GM21737 (cell line): Measurements from ENCODE around the gene FEM1C.

ENCODE experiments used
- ATAC-seq: cut with Tn5 transposase; IDR thresholded peaks from one replicate; pipeline ENCODE4 v1.9.1; 2021; ENCODE audit warnings: mild to moderate bottlenecking, moderate library complexity; ENCODE audit not compliant: unreplicated experiment

Gene FEM1C

DNA sequence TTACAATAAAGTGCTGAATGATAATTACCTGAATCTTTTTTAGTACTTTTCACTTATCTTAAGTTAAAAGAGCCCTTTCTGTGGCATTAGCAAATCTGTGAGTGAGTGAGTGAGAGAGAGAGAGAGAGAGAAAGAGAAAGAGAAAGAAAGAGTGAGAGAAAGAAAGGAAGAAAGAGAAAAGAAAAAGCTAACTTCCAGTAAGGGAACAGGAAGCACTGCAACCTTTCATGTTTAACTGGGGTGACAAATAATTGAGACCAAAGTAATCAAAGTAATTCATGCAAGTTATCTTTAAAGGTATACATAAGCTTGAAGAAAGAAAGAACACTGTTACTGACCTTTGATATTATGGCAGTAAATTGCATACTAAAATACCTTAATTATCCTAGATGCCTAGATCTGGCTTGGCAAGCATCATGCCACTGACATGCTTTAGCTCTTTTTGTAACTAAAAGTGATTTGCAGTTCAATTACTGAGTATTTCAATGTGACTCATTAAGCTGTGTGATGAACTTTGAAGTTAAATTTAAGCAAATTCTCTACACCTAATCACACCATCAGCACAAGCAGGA lies 21.7 kb downstream of the FEM1C start:
- no peak for ATAC-seq

DNA sequence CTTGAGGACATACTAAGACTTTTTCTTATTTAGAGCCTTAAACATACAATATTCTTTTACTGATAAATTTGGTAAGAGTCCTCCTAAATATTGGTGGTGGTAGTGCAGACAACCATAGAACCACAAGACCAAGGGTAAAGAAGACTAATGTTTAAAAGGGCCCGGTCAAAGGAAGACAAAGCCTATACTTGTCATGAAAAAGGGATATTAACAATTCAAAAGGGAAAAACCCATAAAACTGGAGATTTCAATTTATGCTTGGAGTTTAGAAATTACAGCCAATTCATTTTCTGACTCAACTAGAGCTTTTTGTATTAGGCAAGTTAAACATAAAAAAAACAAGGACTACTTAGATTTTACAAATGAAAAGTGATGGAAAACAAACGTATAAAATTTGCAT lies 24.4 kb downstream of the FEM1C start:
- ATAC-seq: no peak

DNA sequence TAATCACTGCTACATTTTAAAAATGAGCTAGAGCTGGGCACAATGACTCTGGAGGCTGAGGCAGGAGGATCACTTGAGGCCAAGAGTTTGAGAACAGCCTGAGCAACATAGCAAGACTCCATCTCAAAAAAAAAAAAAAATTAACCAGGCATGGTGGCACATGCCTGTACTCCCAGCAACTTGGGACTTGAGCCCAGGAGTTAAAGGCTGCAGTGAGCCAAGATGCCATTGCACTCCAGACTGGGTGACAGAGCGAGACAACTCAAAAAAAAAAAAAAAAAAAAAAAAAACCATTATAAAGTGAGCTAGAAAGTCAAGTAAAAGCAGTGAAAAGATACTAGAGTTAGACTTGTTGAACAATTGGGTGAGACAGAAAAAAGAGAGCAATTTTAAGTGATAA lies 28.2 kb downstream of the FEM1C start:
- no peak for ATAC-seq

DNA sequence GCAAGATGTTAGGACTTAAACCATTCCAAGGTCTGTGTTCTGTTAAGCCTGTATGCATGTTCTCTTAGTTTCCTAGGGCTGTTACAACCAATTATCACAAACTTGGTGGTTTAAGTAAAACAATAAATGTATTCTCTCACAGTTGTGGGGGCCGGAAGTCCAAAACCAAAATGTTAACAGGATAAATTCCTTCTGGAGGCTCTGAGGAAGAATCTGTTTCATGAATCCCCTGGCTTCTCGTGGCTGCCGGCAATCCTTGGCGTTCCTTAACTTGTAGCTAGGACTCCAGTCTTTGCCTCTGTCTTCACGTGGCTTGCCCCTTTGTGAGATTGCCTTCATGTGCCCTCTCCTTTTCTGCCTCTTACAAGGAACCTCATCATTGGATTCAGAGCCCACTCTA lies 30.4 kb downstream of the FEM1C start:
- no peak for ATAC-seq

DNA sequence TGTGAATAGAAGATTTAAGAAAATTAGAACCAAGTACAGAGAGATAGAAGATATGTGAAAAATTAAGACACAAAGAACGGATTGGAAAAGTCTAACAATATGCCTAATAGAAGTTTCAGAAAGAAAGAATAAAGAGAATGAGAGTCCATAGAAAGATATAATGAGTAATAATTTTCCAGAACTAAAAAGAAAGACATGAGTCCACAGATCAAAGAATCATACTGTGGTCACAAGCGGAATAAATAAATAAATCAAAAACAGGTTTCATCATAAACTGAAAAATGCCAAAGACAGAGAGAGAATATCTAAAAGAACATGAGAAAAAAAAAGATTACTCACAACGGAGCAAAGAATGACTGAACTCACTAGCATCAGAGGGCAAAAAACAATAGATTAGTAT lies 32.9 kb downstream of the FEM1C start:
- ATAC-seq: no peak

DNA sequence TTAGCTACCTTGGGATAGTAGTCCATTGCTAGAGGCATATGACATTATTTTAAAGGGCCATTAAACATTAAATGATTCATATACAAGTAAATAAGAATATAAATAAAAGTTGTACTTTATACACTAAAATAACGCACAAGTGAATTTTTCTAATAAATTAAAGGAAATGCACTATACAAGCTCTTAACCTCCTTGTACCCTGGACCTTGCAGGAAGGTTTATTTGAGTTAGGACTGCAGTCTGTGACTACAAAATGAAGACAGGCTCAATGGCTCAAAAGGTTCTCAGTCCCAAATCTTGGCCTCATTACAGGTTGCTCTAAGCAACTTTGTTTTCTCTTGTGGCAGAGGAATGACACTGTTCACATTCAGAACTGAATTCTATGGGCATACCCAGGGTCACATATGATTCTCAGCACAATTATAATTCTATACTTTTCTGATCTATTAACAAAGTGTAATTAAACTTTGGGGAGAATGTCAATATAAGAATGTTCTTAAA lies 34.4 kb downstream of the FEM1C start:
- ATAC-seq: no peak

DNA sequence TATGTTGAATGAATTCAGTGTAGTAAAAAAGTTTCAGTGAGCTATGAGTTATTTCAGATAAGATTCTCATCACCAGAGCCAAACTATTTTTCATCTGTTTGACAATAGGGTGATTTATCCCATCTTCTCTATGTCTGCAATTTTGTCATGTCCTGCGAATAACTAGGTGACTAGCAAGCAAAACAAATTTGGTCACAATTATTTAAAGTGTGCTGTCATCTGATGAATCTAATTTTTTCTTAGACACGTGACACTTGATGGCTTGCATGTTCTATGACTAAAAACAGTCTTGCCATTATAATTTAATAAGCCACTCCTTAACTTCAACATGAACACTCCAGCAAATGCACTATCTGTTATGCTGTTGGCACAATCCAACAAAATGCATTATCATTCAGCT lies 35.0 kb downstream of the FEM1C start:
- ATAC-seq: no peak

DNA sequence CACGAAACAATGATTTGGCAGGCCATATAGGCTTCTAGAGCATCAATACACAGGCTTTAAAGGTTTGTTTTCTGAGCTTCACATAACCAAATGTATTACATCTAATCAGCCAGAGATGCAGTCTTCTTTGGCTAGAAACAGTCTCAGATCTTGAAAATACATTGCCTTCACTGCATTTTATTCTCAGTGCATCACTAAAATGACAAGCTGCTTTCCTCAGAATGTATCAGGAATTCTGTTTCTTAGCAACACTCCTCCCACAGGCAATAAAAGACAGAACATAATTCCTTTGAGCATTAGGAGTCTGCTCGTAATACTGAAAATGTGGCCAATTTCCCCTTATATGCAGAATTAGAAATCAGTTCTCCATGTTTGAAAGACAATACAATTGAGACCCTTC lies 36.9 kb downstream of the FEM1C start:
- no peak for ATAC-seq

DNA sequence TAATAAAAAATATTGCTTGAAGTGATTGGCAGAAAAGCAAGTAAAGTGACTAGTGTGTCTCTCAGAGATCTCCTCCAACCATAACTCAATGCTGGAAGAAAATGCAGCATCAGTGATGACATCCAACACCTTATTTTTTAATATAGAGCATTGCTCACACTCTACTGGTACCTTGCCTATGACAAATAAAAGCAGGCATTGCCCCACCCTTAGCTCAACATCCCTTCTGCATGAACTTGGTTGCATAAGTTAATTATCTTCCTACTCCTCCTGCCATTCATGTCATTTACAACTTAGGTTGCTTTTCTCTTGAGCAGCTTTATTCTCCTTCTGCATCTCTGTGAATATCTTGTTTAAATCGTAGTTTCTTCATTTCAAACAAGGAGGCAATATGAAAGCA lies 41.2 kb downstream of the FEM1C start:
- ATAC-seq: no peak

DNA sequence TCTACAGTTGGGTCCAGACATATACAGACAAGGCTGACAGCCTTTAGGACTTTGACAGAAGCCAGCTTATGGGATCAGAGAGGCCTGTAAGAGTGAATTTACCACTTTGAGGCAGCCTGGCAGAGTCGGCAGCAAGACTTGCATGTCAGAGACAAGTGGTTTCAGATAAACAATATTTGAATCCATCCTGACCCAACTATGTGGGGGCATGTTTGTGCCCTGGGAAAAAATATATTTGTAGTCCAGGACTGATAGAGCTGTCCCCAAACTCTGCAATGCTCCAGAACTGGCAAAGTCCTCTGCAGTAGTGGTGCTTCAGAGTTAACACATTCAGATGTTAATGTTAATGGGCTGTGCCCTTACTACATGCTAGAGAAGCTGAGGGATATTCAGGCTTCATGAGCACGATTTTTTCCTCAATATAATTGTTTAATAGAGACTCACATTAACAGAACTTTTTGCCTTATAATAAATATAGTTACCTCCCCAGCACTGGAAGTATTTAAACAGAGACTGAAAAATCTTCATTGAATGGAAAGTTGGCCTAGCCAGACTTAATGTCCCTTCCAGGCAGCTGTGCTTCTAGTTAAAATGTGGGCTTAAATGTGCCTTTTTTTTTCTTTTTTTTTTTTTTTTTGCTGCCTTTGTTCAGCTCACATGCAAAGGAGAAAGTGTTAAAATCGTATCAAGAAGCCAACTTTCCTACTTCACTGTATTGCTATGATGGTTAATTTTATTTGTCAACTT lies 42.9 kb downstream of the FEM1C start:
- no peak for ATAC-seq

DNA sequence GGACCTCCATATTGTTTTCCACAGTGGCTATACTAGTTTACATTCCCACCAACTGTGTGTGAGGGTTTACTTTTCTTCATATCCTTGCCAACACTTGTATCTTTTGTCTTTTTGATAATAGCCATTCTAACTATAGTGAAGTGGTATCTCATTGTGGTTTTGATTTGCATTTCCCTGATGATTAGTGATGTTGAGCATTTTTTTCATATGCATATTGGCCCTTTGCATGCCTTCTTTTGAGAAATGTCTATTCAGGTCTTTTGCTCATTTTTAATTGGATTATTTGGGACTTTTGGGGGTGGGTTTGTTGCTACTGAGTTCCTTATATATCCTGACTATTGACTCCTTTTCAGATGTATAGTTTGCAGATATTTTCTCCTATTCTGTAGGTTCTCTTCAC lies 44.4 kb downstream of the FEM1C start:
- no peak for ATAC-seq

DNA sequence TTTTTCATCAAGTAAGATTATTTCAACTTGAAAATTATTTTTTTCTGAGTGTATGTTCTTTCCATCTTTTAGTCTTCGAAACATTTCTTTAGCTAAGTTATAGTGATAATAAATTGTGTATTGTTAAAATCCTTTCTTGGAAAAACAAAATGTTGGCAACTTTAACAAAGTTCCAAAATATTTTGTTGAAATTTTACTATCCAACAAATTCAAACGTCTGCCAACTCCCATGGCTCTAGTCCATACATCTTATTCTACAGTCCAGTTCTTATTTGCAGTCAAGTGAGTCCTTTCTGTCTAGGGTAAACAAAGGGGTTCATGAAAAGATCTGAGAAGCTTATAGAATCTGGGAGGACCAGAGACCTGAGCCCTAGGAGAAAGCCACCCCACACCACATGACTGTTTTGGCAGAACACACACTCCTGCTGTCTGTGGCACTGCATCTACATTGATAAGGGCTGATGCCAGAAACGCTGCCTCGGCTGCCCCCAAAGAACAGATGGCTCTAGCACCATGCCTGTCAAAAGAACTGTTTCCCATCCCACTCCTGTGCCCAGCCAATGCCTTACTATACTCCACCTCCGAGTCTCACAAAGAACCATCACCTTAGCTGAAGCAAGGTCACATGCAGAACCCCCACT lies 47.5 kb downstream of the FEM1C start:
- ATAC-seq: no peak

DNA sequence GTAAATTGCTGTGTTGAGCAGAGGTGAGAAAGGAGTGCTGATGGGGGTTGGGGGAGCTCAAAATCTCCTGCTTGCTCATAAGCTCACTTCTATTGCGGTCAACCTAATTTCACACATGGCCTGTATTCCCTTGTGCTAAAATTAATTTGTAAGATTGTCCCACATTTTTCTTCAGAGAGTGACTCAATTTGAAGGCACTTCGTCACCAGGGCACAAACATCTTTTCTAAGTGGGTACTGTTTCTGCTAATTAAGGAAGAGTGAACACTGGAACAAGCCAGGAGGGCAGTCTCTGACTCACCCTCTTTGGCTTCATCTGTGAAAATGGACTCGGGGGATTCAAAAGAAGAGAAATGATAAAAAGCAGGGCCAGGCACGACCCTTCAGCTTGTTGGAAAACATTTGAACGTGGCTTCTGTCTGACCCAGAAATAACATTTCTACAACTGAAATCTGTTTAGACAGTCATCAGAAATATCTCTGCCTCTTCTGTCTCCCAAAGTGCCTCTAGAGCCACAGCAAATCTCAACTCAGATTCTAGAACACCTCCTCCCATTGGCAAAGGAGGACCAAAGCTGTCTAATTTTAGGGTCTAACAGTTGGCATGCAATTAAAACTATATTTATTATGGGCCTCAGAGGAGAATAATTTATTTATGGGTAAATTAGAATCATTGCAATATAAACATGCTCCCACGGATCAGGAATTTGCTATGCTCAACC lies 49.8 kb downstream of the FEM1C start:
- no peak for ATAC-seq

DNA sequence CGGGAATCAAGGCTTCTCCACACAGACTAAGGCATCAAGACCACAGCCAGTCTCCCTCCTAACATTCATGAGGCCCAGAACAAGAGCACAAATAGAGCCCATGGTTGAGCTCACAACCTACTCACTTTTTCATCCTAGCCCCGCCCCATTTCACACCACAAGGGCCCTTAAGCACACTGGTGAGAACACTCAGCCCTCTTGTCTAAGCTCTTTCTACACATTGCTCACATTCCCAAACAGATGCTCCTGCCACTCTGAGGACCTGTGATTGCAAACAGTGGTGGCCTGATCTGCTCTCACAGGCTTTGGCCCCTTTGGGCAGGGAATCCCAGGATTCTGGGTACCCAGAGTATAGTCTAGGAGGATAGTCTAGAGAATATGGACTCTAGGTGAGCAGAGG lies 54.0 kb downstream of the FEM1C start:
- ATAC-seq: no peak

DNA sequence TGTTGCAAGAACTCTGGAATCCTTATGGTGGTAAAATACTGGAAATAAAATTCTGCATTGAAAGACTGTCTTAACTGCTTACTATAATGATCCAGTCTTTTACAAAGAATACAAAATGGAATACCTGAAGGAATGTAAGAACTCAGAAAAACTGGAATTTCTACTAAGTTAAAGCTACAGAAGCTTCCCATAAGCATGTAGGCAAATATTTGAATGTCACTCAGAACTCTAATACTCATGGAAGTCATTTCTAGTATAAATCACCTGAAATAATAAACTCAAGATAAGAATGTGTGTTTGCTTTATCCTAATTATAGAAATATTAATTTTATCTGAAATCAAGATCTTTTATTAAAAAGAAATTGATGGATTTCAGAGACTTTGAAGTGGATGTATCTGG lies 54.8 kb downstream of the FEM1C start:
- no peak for ATAC-seq

DNA sequence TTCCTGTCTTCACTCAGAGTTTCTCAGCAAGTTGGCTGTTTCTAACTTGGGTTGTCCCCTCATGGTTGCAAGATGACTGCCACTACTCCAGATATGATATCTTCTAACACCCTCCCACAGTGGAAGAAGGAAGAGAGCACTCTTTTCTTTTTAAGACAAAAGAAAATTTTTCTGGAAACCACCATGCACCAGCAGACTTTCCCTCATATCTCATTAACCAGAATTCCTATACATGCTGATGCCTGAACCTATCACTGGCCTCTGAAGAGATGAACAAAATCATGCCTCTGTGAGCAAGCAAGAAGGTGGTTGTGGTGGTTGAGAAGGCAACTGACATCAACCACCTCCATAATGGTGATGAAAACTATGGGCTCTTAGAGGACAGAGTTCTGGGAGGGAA lies 56.8 kb downstream of the FEM1C start:
- ATAC-seq: no peak

DNA sequence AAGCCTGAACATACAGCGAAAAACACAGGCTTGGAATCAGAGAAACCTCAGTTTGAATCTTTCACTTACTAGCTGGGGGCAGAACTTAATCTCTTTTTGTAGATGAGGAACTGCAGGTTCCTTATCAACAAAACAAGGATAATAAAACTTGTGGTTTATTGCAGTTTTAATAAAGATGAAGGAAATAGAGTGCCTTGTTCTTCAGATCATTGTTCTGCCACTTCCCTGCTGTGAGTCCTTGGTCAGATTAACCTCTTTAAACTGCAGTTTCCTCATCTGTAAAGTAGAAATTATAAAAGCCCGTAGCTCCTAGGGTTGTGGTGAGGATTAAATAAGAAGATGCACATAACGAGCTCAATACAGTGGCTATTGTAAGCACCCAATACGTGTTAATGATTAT lies 57.4 kb downstream of the FEM1C start:
- ATAC-seq: no peak

DNA sequence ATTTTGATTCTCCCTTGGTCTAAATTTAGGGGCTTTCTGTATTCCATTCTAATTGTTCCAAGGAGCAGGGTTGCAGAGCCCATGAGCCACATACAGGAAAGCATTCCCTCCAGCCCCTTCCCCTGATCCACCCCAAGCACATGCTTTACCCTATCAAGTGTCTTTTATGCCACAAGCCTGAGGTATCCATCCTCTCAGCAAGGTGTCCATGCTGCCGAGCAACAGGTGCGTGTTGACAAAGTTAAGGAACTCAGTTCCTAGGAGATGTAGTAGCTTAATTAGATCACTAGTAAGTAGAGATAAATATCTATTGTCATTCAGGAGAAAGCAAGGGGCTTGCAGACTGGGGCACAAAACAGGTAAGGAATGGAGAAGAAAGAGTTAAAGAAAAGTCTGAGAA lies 57.8 kb downstream of the FEM1C start:
- no peak for ATAC-seq

DNA sequence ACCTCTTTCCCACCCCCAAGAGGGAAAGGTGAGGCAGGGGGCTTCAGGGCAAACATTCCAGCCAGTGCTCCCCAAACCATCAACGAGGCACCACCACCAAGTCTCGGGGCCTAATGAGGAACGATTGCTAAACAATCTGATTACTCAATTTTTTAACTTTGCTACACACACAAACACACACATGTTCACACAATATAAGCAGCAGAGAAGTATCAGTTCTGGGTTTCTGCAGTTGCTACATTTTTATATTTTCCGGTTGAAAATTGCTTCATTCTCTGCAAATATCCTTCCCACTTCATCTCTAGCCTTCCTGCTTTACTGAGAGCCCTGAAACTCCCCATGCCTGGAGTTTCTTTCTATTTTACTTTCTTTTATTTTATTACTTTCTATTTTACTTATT lies 60.2 kb downstream of the FEM1C start:
- ATAC-seq: no peak

DNA sequence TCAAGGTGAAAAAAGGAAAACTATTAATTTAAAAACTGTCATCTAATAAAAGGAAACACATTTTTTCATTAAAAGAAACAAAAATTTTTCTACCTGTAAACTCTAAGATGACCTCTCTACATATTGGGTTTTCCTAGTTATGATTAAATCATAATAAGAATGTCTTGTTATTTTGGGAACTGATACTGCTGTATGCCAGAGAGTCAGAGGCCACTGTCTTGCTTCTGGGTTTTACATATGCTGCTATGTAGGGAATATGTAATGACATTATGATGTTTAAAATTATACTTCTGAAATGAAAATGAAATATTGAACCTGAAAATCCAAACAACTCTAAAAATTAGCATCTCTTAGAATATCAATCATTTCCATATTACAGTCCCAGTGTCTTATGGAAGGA lies 63.7 kb downstream of the FEM1C start:
- ATAC-seq: no peak

DNA sequence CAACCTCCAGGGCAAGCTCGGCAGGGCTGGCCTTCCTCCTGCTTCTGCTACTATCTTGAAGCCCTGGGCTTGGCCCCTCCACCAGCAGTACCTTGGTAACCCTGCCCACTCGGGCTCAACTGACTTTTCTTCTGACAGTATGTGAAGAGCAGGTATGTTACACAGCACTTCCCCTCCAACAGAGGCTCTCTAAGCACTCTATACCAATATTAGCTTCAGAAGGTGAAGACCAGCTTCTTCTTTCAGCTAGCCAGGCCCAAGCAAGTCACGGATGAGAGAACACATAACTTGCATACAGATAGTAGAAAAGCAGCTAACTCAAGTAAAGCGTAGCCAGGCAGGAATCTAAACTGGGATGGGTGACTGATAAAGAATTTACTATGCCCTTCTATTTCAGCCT lies 64.3 kb downstream of the FEM1C start:
- ATAC-seq: no peak
